Measurements from ENCODE around the gene CDH20. TPM values are rescaled to one million over a fixed set of nuclear protein-coding genes. Genes with fewer than 3 reads are reported as not detected.

The CDH20 gene
- total and polyA plus RNA-seq, 2 experiments from 2014 or later: not detected

- Histone ChIP-seq H3K4me3 (no peak overlapping the region), H3K9me3 (ENCODE audit: low read depth) (no peaks in the 10 kb centered on the region), H3K27ac (peak overlapping the region; percentile 7), H3K27me3 (no peaks in the 10 kb centered on the region), H3K4me1 (ENCODE audit: low read depth) (peaks cover 12% of the 10 kb centered on the region), H3K36me3 (no peaks in the 10 kb centered on the region)
- no peak for TF ChIP-seq CTCF (IDR thresholded peaks at IDR 0.05; ENCODE audit: low read depth, low read length)
- no peak for DNase-seq (ENCODE audit: low read depth in 1 of 2, low spot score in 1 of 2)
These were observed 208.4 kb downstream of the CDH20 start for GRCh38 chr18:61541673-61542072.

DNA sequence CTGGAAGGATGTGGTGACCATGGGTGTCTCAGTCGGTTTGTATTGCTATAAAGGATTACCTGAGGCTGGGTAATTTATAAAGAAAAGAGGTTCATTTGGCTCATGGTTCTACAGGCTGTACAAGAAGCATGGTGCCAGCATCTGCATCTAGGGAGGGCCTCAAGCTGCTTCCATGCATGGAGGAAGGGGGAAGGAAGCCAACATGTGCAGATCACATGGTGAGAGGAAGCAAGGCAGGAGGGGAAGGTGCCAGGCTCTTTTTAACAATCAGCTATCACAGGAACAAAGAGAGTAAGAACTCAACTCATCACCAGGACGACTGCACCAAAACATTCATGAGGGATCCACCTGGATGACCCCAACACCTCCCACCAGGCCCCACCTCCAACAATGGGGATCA is 209.4 kb downstream of the CDH20 start:
- Histone ChIP-seq H3K36me3 (no peaks in the 10 kb centered on the region), H3K4me3 (no peak overlapping the region), H3K4me1 (ENCODE audit: low read depth) (peaks cover 12% of the 10 kb centered on the region), H3K27me3 (no peaks in the 10 kb centered on the region), H3K9me3 (ENCODE audit: low read depth) (no peaks in the 10 kb centered on the region), H3K27ac (no peak overlapping the region)
- no peak for DNase-seq (ENCODE audit: low read depth in 1 of 2, low spot score in 1 of 2)
- TF ChIP-seq CTCF (IDR thresholded peaks at IDR 0.05; ENCODE audit: low read depth, low read length): no peak

DNA sequence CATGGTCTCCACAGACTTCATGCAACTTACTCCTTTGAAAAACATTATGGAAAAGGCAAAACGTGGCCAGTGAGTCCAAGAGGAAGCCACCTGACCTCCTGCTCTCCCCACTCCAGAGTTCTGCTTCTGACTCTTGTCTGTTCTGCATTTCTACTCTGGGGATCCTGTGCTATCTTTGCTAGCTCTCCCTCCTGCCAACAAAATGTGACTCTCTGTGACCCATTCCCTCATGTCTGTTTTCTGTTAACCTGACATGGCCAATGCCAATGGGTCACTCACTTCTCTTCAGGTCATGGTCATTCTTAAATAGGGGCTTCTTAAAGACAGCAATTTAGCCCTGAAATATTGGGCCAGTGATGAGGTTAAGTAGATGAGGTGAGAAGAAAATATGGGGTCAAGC is 210.3 kb downstream of the CDH20 start:
- no peak for TF ChIP-seq CTCF (IDR thresholded peaks at IDR 0.05; ENCODE audit: low read depth, low read length)
- no peak for DNase-seq (ENCODE audit: low read depth in 1 of 2, low spot score in 1 of 2)
- Histone ChIP-seq H3K36me3 (no peaks in the 10 kb centered on the region), H3K4me3 (no peak overlapping the region), H3K27ac (peak overlapping the region; percentile 58), H3K27me3 (no peaks in the 10 kb centered on the region), H3K4me1 (ENCODE audit: low read depth) (peaks cover 12% of the 10 kb centered on the region), H3K9me3 (ENCODE audit: low read depth) (no peaks in the 10 kb centered on the region)

- no peaks in the 10 kb centered on the region for H3K36me3 ChIP-seq
- peak in 1 of 2 donors; percentile 41 for DNase-seq (ENCODE audit: low read depth in 1 of 2, low spot score in 1 of 2)
- peaks cover 13% of the 10 kb centered on the region for H3K4me1 ChIP-seq (ENCODE audit: low read depth)
- no peak for TF ChIP-seq CTCF (IDR thresholded peaks at IDR 0.05; ENCODE audit: low read depth, low read length)
- H3K9me3 ChIP-seq (ENCODE audit: low read depth): no peaks in the 10 kb centered on the region
- H3K27ac ChIP-seq: no peak overlapping the region
- H3K4me3 ChIP-seq: no peak overlapping the region
- H3K27me3 ChIP-seq: no peaks in the 10 kb centered on the region
These were observed 210.9 kb downstream of the CDH20 start for GRCh38 chr18:61544178-61544577.

DNA sequence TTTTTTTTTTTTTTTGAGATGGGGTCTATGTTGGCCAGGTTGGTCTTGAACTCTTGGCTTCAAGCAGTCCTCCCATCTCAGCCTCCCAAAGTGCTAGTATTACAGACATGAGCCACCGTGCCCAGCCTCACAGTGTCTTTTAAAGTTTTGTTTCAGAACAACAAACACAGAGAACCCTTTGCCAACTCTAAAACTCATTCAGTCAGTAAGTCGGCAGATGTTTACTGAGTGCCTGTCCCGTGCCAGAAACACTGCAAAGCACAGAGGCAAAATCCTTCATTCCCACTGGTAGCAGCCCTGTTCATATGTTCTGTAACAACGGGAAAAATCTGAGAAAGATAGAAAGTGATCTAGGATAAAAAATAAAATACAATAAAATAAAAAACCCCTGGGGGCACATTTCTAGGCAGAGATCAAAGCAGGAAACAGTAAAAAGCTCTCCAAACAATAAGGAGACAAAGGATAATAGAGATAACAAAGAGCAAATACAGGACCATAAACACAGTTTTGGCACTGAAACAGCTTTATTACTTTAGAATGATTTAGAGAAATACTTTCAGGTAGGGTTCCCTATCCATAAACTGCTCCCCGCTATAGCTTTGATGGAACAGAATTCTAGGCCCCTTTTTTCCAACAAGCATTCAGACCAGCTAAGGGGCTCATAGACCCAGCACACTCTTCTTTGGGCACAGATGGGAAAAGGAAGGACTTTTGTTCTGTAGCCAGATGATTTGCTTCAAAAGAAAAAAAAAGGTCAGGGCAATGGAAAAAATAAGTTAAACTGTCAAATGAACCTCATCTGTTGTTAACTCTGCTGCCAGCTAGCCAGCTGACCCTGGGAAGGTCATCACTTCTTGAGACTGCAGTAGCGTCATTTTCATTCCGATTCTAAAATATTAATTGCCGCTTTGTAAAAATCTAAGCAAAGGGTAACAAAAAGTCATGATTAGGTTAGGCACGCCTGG is 212.3 kb downstream of the CDH20 start:
- Histone ChIP-seq H3K36me3 (no peaks in the 10 kb centered on the region), H3K27ac (no peak overlapping the region), H3K4me1 (ENCODE audit: low read depth) (peaks cover 17% of the 10 kb centered on the region), H3K9me3 (ENCODE audit: low read depth) (no peaks in the 10 kb centered on the region), H3K27me3 (no peaks in the 10 kb centered on the region), H3K4me3 (no peak overlapping the region)
- no peak for TF ChIP-seq CTCF (IDR thresholded peaks at IDR 0.05; ENCODE audit: low read depth, low read length)
- no peak for DNase-seq (ENCODE audit: low read depth in 1 of 2, low spot score in 1 of 2)

Data from cardiac muscle cell (in vitro differentiated cells and primary cell).